Measurements from ENCODE around the gene SLC35E3. TPM values are rescaled to one million over a fixed set of nuclear protein-coding genes. Genes with fewer than 3 reads are reported as not detected.

SLC35E3 gene
- total and polyA plus RNA-seq, 8 donors: 6.3 to 21.5 (median 18.1) TPM

DNA sequence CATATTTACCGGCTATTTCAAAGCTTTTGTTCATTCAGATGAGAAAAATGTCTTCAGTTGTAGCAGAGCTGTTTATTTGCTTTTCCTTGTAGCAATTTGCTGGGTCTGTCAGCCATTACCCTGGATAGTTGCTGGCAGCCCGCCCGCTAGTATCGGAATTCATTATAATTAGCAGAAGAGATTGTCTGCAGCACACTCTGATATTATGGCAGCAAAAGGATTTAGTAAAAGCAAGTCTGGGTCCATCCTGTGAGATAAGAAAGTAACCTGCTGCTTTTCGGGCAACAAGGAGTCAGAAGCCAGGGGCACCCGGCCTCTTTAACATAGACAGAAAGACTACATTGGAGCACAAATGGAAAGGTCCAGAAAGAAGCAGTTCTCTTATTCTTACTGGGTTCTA lies 6.1 kb upstream of the SLC35E3 start:
- H3K9me3 ChIP-seq: no peaks in the 10 kb centered on the region
- ATAC-seq (no peak), DNase-seq (no peak)
- no peak overlapping the region for H3K4me3 ChIP-seq
- peaks cover 0 to 8% of the 10 kb centered on the region in 2 donors for H3K4me1 ChIP-seq
- no peak overlapping the region for H3K27ac ChIP-seq
- H3K36me3 ChIP-seq: peaks cover 0 to 48% of the 10 kb centered on the region in 2 donors
- intact Hi-C loops (cut with DNase I): no loop called here
- H3K27me3 ChIP-seq: no peaks in the 10 kb centered on the region
- TF ChIP-seq, protein P1, sequence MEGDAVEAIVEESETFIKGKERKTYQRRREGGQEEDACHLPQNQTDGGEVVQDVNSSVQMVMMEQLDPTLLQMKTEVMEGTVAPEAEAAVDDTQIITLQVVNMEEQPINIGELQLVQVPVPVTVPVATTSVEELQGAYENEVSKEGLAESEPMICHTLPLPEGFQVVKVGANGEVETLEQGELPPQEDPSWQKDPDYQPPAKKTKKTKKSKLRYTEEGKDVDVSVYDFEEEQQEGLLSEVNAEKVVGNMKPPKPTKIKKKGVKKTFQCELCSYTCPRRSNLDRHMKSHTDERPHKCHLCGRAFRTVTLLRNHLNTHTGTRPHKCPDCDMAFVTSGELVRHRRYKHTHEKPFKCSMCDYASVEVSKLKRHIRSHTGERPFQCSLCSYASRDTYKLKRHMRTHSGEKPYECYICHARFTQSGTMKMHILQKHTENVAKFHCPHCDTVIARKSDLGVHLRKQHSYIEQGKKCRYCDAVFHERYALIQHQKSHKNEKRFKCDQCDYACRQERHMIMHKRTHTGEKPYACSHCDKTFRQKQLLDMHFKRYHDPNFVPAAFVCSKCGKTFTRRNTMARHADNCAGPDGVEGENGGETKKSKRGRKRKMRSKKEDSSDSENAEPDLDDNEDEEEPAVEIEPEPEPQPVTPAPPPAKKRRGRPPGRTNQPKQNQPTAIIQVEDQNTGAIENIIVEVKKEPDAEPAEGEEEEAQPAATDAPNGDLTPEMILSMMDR (IDR thresholded peaks at IDR 0.05): no peak

DNA sequence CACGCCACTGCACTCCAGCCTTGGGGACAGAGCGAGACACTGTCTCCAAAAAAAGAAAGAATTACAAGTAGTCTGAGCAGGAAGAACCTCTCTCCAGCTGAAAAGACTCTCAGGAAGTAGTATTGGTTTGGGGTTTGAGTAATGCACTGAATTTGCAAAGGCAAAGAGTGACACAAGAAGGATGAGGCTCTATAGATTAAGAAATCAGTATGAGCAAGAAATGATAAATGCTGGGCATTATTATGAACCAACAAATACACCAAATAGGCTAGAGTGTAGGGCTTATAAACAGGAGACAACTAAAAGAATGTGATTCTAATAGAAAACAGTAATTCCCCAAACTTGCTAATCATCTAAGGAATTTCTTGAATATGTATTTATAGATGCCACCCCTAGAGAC lies 2.6 kb upstream of the SLC35E3 start:
- intact Hi-C loops (cut with DNase I): no loop called here
- DNase-seq (no peak), ATAC-seq (no peak)
- Histone ChIP-seq H3K27ac (peak overlapping the region in 1 of 2 donors; percentile 48), H3K4me1 (peaks cover 11 to 31% of the 10 kb centered on the region in 2 donors), H3K9me3 (no peaks in the 10 kb centered on the region), H3K36me3 (peaks cover 0 to 23% of the 10 kb centered on the region in 2 donors), H3K27me3 (no peaks in the 10 kb centered on the region), H3K4me3 (no peak overlapping the region)
- TF ChIP-seq, protein P1 (IDR thresholded peaks at IDR 0.05): no peak

DNA sequence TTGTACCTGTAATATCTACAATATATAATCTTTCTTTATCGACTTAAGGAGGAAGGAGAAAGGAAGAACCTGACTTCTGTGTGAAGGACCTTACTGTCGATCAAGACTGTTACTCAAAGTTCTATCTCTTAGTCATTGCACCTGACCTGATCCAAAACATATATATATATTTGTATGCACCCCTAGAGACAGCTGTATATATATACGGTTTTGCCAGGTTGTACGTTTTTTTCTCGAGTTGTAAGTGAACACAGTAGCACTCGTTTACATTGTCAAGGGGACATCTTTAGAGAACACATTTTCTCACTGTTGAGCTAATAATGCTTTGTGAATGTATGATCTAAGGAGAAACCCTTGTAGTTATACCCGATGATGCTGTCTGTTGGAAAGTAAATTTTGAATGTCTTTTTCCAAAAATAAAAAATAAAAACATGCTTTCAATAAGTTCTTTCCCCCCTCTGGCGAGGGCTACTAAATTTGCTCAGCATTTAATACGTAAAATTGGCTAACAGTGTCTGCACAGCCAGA lies 536 bp upstream of the SLC35E3 start:
- H3K36me3 ChIP-seq: peaks cover 0 to 13% of the 10 kb centered on the region in 2 donors
- intact Hi-C loops (cut with DNase I): no loop called here
- TF ChIP-seq, protein P1 (IDR thresholded peaks at IDR 0.05): no peak
- no peak for ATAC-seq
- H3K4me3 ChIP-seq: peak overlapping the region; percentile 67 to 69
- H3K9me3 ChIP-seq: no peaks in the 10 kb centered on the region
- no peak for DNase-seq
- no peaks in the 10 kb centered on the region for H3K27me3 ChIP-seq
- peak overlapping the region; percentile 79 to 86 for H3K27ac ChIP-seq
- peaks cover 11 to 40% of the 10 kb centered on the region in 2 donors for H3K4me1 ChIP-seq

DNA sequence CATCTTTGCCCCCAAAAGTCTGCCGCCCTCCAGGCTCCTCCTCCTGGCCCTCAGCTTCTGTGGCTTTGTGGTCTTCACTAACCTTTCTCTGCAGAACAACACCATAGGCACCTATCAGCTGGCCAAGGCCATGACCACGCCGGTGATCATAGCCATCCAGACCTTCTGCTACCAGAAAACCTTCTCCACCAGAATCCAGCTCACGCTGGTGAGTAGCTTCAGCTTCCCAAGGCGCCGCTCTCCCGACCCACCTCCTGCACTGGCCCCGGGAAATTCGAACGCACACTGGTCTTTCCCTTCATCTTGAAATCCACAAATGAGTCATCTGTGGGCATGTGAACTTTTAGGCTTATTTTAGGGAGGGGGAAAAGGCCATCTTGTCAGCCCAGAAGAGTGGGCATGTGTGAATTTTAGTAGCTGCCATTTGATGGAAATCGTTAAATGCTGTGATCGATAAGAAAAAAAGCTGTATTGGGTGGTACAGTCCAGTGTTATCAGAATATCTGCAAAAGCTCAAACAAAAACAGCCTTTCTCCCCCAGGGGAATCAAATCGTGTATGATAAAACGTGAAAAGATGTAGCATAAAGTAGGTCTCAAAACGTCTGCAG lies 700 bp downstream of the SLC35E3 start:
- Histone ChIP-seq H3K4me1 (peaks cover 11 to 40% of the 10 kb centered on the region in 2 donors), H3K36me3 (peaks cover 0 to 7% of the 10 kb centered on the region in 2 donors), H3K9me3 (no peaks in the 10 kb centered on the region), H3K4me3 (peak overlapping the region; percentile 67 to 69), H3K27ac (peak overlapping the region; percentile 79 to 86), H3K27me3 (no peaks in the 10 kb centered on the region)
- intact Hi-C loops (cut with DNase I): no loop called here
- ATAC-seq (peak; percentile 81), DNase-seq (peak; percentile 47 to 84 (median 62))
- TF ChIP-seq, protein P1 (IDR thresholded peaks at IDR 0.05): no peak

DNA sequence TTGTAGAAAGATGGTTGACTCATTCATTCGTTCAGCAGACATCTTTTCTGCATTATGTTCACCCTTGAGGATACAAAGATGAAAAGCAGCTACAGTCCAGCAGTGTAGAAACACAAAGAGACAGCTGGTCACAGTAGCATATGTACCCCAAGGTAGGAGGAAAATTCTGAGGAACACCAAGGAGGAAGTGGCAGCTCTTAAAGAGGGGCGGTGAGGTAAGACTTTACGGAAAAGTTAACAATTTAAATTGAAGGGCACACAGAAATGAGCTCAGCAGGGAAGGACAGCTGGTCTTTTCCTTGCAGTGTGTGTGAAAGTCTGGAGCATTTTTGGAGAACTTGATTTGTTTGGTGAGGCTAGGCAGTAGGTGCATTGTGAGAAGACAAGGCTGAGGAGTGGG lies 3.5 kb downstream of the SLC35E3 start:
- Histone ChIP-seq H3K27ac (no peak overlapping the region), H3K36me3 (peaks cover 0 to 24% of the 10 kb centered on the region in 2 donors), H3K4me3 (no peak overlapping the region), H3K27me3 (no peaks in the 10 kb centered on the region), H3K9me3 (no peaks in the 10 kb centered on the region), H3K4me1 (peaks cover 11 to 31% of the 10 kb centered on the region in 2 donors)
- intact Hi-C loops (cut with DNase I): no loop called here
- DNase-seq: no peak
- ATAC-seq: no peak
- TF ChIP-seq, protein P1 (IDR thresholded peaks at IDR 0.05): no peak

All from left lung (tissue), 10 donors.